Measurements from ENCODE around the gene ANKRD37. TPM values are rescaled to one million over a fixed set of nuclear protein-coding genes. Genes with fewer than 3 reads are reported as not detected.

ANKRD37 gene
- polyA plus RNA-seq, 6 donors from 2014 or later: 13.7 to 21.5 (median 16.3) TPM

- H3K4me1 Mint-ChIP-seq: no peaks in the 10 kb centered on the region
- no peak overlapping the region for H3K4me3 Mint-ChIP-seq
- peak overlapping the region in 2 of 6 donors; percentile 13 to 18 for H3K27ac Mint-ChIP-seq
- no peak for DNase-seq
- H3K27me3 Mint-ChIP-seq: no peaks in the 10 kb centered on the region
- no peak for ATAC-seq (ENCODE audit: low read depth in 2 of 2)
- peaks cover 15% of the 10 kb centered on the region in 2 donors for H3K36me3 Mint-ChIP-seq
- peaks cover 0 to 4% (median 0%) of the 10 kb centered on the region in 7 donors for H3K9me3 Mint-ChIP-seq
Observed at GRCh38 chr4:185408432-185408831, 11.8 kb downstream of the ANKRD37 start.

- Mint-ChIP-seq H3K4me1 (no peaks in the 10 kb centered on the region), H3K27ac (no peak overlapping the region), H3K36me3 (peaks cover 9 to 15% of the 10 kb centered on the region in 2 donors), H3K27me3 (no peaks in the 10 kb centered on the region), H3K9me3 (peaks cover 0 to 4% (median 0%) of the 10 kb centered on the region in 7 donors), H3K4me3 (no peak overlapping the region)
- ATAC-seq (ENCODE audit: low read depth in 2 of 2) (no peak), DNase-seq (no peak)
Observed at GRCh38 chr4:185411849-185412248, 15.2 kb downstream of the ANKRD37 start.

- ATAC-seq (ENCODE audit: low read depth in 2 of 2): no peak
- peaks cover 12 to 20% of the 10 kb centered on the region in 2 donors for H3K36me3 Mint-ChIP-seq
- no peaks in the 10 kb centered on the region for H3K27me3 Mint-ChIP-seq
- no peak overlapping the region for H3K27ac Mint-ChIP-seq
- no peak for DNase-seq
- H3K4me3 Mint-ChIP-seq: no peak overlapping the region
- H3K9me3 Mint-ChIP-seq: peaks cover 0 to 4% (median 0%) of the 10 kb centered on the region in 7 donors
- H3K4me1 Mint-ChIP-seq: no peaks in the 10 kb centered on the region
Observed at GRCh38 chr4:185412412-185412811, 15.8 kb downstream of the ANKRD37 start.

- Mint-ChIP-seq H3K4me1 (peaks cover 4 to 7% (median 7%) of the 10 kb centered on the region in 3 donors), H3K9me3 (peaks cover 0 to 2% (median 0%) of the 10 kb centered on the region in 7 donors), H3K4me3 (no peak overlapping the region), H3K36me3 (peaks cover 22 to 30% of the 10 kb centered on the region in 2 donors), H3K27me3 (no peaks in the 10 kb centered on the region), H3K27ac (no peak overlapping the region)
- DNase-seq (no peak), ATAC-seq (ENCODE audit: low read depth in 2 of 2) (no peak)
Observed at GRCh38 chr4:185416955-185417354, 20.3 kb downstream of the ANKRD37 start.

- DNase-seq: no peak
- H3K9me3 Mint-ChIP-seq: peaks cover 0 to 2% (median 0%) of the 10 kb centered on the region in 7 donors
- ATAC-seq (ENCODE audit: low read depth in 2 of 2): no peak
- H3K27me3 Mint-ChIP-seq: no peaks in the 10 kb centered on the region
- H3K4me1 Mint-ChIP-seq: peaks cover 23 to 33% (median 31%) of the 10 kb centered on the region in 3 donors
- peak overlapping the region in 3 of 6 donors; percentile 1 to 36 (median 5) for H3K27ac Mint-ChIP-seq
- peaks cover 20 to 26% of the 10 kb centered on the region in 2 donors for H3K36me3 Mint-ChIP-seq
- no peak overlapping the region for H3K4me3 Mint-ChIP-seq
Observed at GRCh38 chr4:185421366-185422124, 24.9 kb downstream of the ANKRD37 start.

- peak overlapping the region; percentile 78 to 97 (median 90) for H3K4me3 Mint-ChIP-seq
- peaks cover 0 to 20% (median 0%) of the 10 kb centered on the region in 3 donors for H3K27me3 Mint-ChIP-seq
- peaks cover 9 to 11% of the 10 kb centered on the region in 2 donors for H3K36me3 Mint-ChIP-seq
- peak; percentile 14 for DNase-seq
- H3K27ac Mint-ChIP-seq: peak overlapping the region; percentile 95 to 100 (median 100)
- H3K9me3 Mint-ChIP-seq: no peaks in the 10 kb centered on the region
- peaks cover 23 to 35% (median 31%) of the 10 kb centered on the region in 3 donors for H3K4me1 Mint-ChIP-seq
- no peak for ATAC-seq (ENCODE audit: low read depth in 2 of 2)
Observed at GRCh38 chr4:185424905-185425646, 28.4 kb downstream of the ANKRD37 start.

- H3K4me3 Mint-ChIP-seq: peak within 1 kb of the TSS; percentile 78 to 97 (median 90)
- peaks cover 9 to 11% of the 10 kb centered on the region in 2 donors for H3K36me3 Mint-ChIP-seq
- H3K27me3 Mint-ChIP-seq: peaks cover 0 to 21% (median 0%) of the 10 kb centered on the region in 3 donors
- ATAC-seq (ENCODE audit: low read depth in 2 of 2): peak; percentile 83 to 86
- H3K4me1 Mint-ChIP-seq: peaks cover 23 to 35% (median 31%) of the 10 kb centered on the region in 3 donors
- no peaks in the 10 kb centered on the region for H3K9me3 Mint-ChIP-seq
- DNase-seq: peak; percentile 93
- H3K27ac Mint-ChIP-seq: peak within 1 kb of the TSS; percentile 95 to 100 (median 100)
Observed at GRCh38 chr4:185425647-185426352, 29.2 kb downstream of the ANKRD37 start, which contains the start of gene UFSP2. TSS of gene UFSP2 (minus strand) at chr4:185425964. CDS start at chr4:185425868, 96 bp downstream.

- peak overlapping the region in 5 of 6 donors; percentile 73 to 100 (median 95) for H3K27ac Mint-ChIP-seq
- no peaks in the 10 kb centered on the region for H3K9me3 Mint-ChIP-seq
- H3K4me3 Mint-ChIP-seq: peak overlapping the region in 5 of 8 donors; percentile 13 to 83 (median 42)
- H3K4me1 Mint-ChIP-seq: peaks cover 15 to 30% (median 22%) of the 10 kb centered on the region in 3 donors
- peaks cover under 1% of the 10 kb centered on the region in 2 donors for H3K36me3 Mint-ChIP-seq
- DNase-seq (no peak), ATAC-seq (ENCODE audit: low read depth in 2 of 2) (no peak)
- H3K27me3 Mint-ChIP-seq: peaks cover 4 to 21% (median 8%) of the 10 kb centered on the region in 3 donors
Observed at GRCh38 chr4:185426960-185427688, 30.5 kb downstream of the ANKRD37 start.

- peak overlapping the region in 2 of 6 donors; percentile 47 to 68 for H3K27ac Mint-ChIP-seq
- DNase-seq: no peak
- no peaks in the 10 kb centered on the region for H3K9me3 Mint-ChIP-seq
- peaks cover 6 to 17% (median 11%) of the 10 kb centered on the region in 3 donors for H3K4me1 Mint-ChIP-seq
- H3K36me3 Mint-ChIP-seq: no peaks in the 10 kb centered on the region
- H3K27me3 Mint-ChIP-seq: peaks cover 4 to 21% (median 8%) of the 10 kb centered on the region in 3 donors
- peak overlapping the region in 1 of 8 donors; percentile 20 for H3K4me3 Mint-ChIP-seq
- no peak for ATAC-seq (ENCODE audit: low read depth in 2 of 2)
Observed at GRCh38 chr4:185429660-185430059, 33.0 kb downstream of the ANKRD37 start.

GRCh38 chr4:185435466-185435865, 38.8 kb downstream of the ANKRD37 start:
- Mint-ChIP-seq H3K27me3 (peaks cover 0 to 9% (median 8%) of the 10 kb centered on the region in 3 donors), H3K27ac (no peak overlapping the region), H3K4me3 (no peak overlapping the region), H3K9me3 (no peaks in the 10 kb centered on the region), H3K4me1 (no peaks in the 10 kb centered on the region), H3K36me3 (no peaks in the 10 kb centered on the region)
- DNase-seq (no peak), ATAC-seq (ENCODE audit: low read depth in 2 of 2) (no peak)

- H3K27ac Mint-ChIP-seq: no peak overlapping the region
Observed at GRCh38 chr4:185437809-185438208, 41.2 kb downstream of the ANKRD37 start.

GRCh38 chr4:185441479-185441878, 44.8 kb downstream of the ANKRD37 start:
- DNase-seq (no peak), ATAC-seq (ENCODE audit: low read depth in 2 of 2) (no peak)
- Mint-ChIP-seq H3K27me3 (peaks cover 0 to 14% (median 4%) of the 10 kb centered on the region in 3 donors), H3K36me3 (no peaks in the 10 kb centered on the region), H3K9me3 (no peaks in the 10 kb centered on the region), H3K4me3 (no peak overlapping the region), H3K27ac (no peak overlapping the region), H3K4me1 (no peaks in the 10 kb centered on the region)

More at GRCh38 chr4:185437809-185438208, 41.2 kb downstream of the ANKRD37 start:
- Mint-ChIP-seq H3K9me3 (no peaks in the 10 kb centered on the region), H3K36me3 (no peaks in the 10 kb centered on the region), H3K27me3 (peaks cover 0 to 5% (median 4%) of the 10 kb centered on the region in 3 donors), H3K4me1 (no peaks in the 10 kb centered on the region), H3K4me3 (no peak overlapping the region)
- no peak for DNase-seq
- ATAC-seq (ENCODE audit: low read depth in 2 of 2): no peak
